B cell (primary cell): Measurements from ENCODE around the gene ITPR3.

Experiments used
- EZH2 ChIP-seq: IDR thresholded peaks from 2 replicates; pipeline ENCODE4 v1.6.1; 2012; ENCODE audit warnings: borderline replicate concordance, low read depth, mild to moderate bottlenecking, moderate library complexity, low read length; ENCODE audit not compliant: insufficient read depth, poor library complexity, severe bottlenecking
- TF ChIP-seq, protein P1 (sequence below): fragments of 200-600 bp; IDR thresholded peaks from one replicate; pipeline ENCODE4 v1.8.0; 2022; ENCODE audit warnings: antibody characterized with exemption, mild to moderate bottlenecking

GRCh38 chr6:33705955-33706725 lies 85.0 kb downstream of the ITPR3 start:
- TF ChIP-seq, protein P1, sequence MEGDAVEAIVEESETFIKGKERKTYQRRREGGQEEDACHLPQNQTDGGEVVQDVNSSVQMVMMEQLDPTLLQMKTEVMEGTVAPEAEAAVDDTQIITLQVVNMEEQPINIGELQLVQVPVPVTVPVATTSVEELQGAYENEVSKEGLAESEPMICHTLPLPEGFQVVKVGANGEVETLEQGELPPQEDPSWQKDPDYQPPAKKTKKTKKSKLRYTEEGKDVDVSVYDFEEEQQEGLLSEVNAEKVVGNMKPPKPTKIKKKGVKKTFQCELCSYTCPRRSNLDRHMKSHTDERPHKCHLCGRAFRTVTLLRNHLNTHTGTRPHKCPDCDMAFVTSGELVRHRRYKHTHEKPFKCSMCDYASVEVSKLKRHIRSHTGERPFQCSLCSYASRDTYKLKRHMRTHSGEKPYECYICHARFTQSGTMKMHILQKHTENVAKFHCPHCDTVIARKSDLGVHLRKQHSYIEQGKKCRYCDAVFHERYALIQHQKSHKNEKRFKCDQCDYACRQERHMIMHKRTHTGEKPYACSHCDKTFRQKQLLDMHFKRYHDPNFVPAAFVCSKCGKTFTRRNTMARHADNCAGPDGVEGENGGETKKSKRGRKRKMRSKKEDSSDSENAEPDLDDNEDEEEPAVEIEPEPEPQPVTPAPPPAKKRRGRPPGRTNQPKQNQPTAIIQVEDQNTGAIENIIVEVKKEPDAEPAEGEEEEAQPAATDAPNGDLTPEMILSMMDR = no peak
- TF ChIP-seq EZH2 = no peak
